Measurements from ENCODE around the gene PCDHGA2. TPM values are rescaled to one million over a fixed set of nuclear protein-coding genes. Genes with fewer than 3 reads are reported as not detected.

PCDHGA2 gene
- total and polyA plus RNA-seq, 2 donors (not counting 1 experiment from before 2014, with no cell fraction given): 4.5 to 5.8 TPM

GRCh38 chr5:141369994-141370848 lies 31.7 kb downstream of the PCDHGA2 start, which contains the start of gene PCDHGB3:
PCDHGB3 (plus strand) TSS chr5:141370242; CDS start chr5:141370395, 153 bp downstream.
- peak within 1 kb of the TSS; percentile 7 for H3K9ac ChIP-seq (ENCODE audit: insufficient read depth, low read length)
- no peak within 1 kb of the TSS for H3K27ac ChIP-seq (ENCODE audit: insufficient read depth, low read length)
- H3K4me2 ChIP-seq (ENCODE audit: extremely low read depth, insufficient read depth, low read length): peak within 1 kb of the TSS; percentile 59
- no peaks in the 10 kb centered on the region for H4K20me1 ChIP-seq (ENCODE audit: control insufficient read depth, extremely low read depth, insufficient read depth, low read length)
- peak within 1 kb of the TSS; percentile 25 to 48 (median 38) for H3K4me3 ChIP-seq (replicated peaks in 1 of 4; ENCODE audit: control extremely low read depth in 1 of 4, insufficient read depth in 1 of 4, low read depth in 3 of 4, low read length in 4 of 4)
- H3K36me3 ChIP-seq (ENCODE audit: control insufficient read depth, insufficient read depth, low read length): no peaks in the 10 kb centered on the region
- peak; percentile 44 to 47 for TF ChIP-seq CTCF (conservative IDR thresholded peaks at IDR 0.05 in 1 of 2, IDR thresholded peaks at IDR 0.05 in 1 of 2; ENCODE audit: low read depth in 1 of 2, low read length in 2 of 2)
- no peak for TF ChIP-seq EZH2 (IDR thresholded peaks at IDR 0.05; ENCODE audit: low read length, missing control alignments)
- peak within 1 kb of the TSS; percentile 30 for H2AFZ ChIP-seq (ENCODE audit: low read length)
- no peaks in the 10 kb centered on the region for H3K79me2 ChIP-seq (ENCODE audit: control insufficient read depth, insufficient read depth, low read length)
- DNase-seq (ENCODE audit: low read depth in 2 of 2): peak; percentile 53 to 70
- peaks cover 2% of the 10 kb centered on the region for H3K9me3 ChIP-seq (ENCODE audit: control insufficient read depth, insufficient read depth, low read depth, low read length)
- H3K4me1 ChIP-seq (ENCODE audit: control insufficient read depth, extremely low read depth, insufficient read depth, low read length): no peaks in the 10 kb centered on the region
- H3K27me3 ChIP-seq (ENCODE audit: control insufficient read depth, insufficient read depth, low read length): peaks cover 16% of the 10 kb centered on the region

GRCh38 chr5:141371572-141372475 lies 33.3 kb downstream of the PCDHGA2 start:
- Histone ChIP-seq H4K20me1 (ENCODE audit: control insufficient read depth, extremely low read depth, insufficient read depth, low read length) (no peaks in the 10 kb centered on the region), H3K27ac (ENCODE audit: insufficient read depth, low read length) (no peak overlapping the region), H3K4me2 (ENCODE audit: extremely low read depth, insufficient read depth, low read length) (no peak overlapping the region), H3K9me3 (ENCODE audit: control insufficient read depth, insufficient read depth, low read depth, low read length) (peaks cover 2% of the 10 kb centered on the region), H3K4me3 (replicated peaks in 1 of 4; ENCODE audit: control extremely low read depth in 1 of 4, insufficient read depth in 1 of 4, low read depth in 3 of 4, low read length in 4 of 4) (no peak overlapping the region), H3K4me1 (ENCODE audit: control insufficient read depth, extremely low read depth, insufficient read depth, low read length) (no peaks in the 10 kb centered on the region), H3K9ac (ENCODE audit: insufficient read depth, low read length) (no peak overlapping the region), H3K27me3 (ENCODE audit: control insufficient read depth, insufficient read depth, low read length) (peaks cover 8% of the 10 kb centered on the region), H3K79me2 (ENCODE audit: control insufficient read depth, insufficient read depth, low read length) (no peaks in the 10 kb centered on the region), H3K36me3 (ENCODE audit: control insufficient read depth, insufficient read depth, low read length) (no peaks in the 10 kb centered on the region), H2AFZ (ENCODE audit: low read length) (no peak overlapping the region)
- DNase-seq (ENCODE audit: low read depth in 2 of 2): no peak
- TF ChIP-seq CTCF (conservative IDR thresholded peaks at IDR 0.05 in 1 of 2, IDR thresholded peaks at IDR 0.05 in 1 of 2; ENCODE audit: low read depth in 1 of 2, low read length in 2 of 2) (no peak), EZH2 (IDR thresholded peaks at IDR 0.05; ENCODE audit: low read length, missing control alignments) (no peak)
